SK-N-SH (cell line): ENCODE data around the gene CC2D1B. TPM values are rescaled to one million over a fixed set of nuclear protein-coding genes. Genes with fewer than 3 reads are reported as not detected.

Source experiments
- CTCF ChIA-PET: fragments of 300-600, 350-600 bp; formaldehyde crosslinking; extraction: SDS; loops from one replicate; lab custom pipeline; 2021; lab: Yijun Ruan, JAX
- POLR2A ChIA-PET: fragments of 350-600 bp; sonication (Branson Sonifier 250); formaldehyde crosslinking; extraction: SDS; loops from one replicate; lab custom pipeline; 2020; ENCODE audit warnings: antibody characterized with exemption, inconsistent platforms; lab: Yijun Ruan, JAX
- DNase-seq: peaks from one replicate; pipeline ENCODE4 v3.0.0; 2012
- H2AFZ ChIP-seq: fragments of 200-600 bp; sonication (generic); 2 replicates; pipeline ENCODE4 v1.8.1; 2016; ENCODE audit warnings: antibody characterized with exemption, mild to moderate bottlenecking, low read depth
- H3F3A ChIP-seq: fragments of 200-600 bp; sonication (generic); replicated peaks from 2 replicates; pipeline ENCODE3; 2016; ENCODE audit warnings: antibody characterized with exemption, mild to moderate bottlenecking; ENCODE audit not compliant: insufficient read depth
- H3K27ac ChIP-seq, 2 experiments: fragments of 200-500 bp in 1 of 2; fragments of 200-600 bp in 1 of 2; sonication (Bioruptor generic) in 1 of 2; sonication (generic), shearing (Covaris generic) in 1 of 2; 2 replicates each; pipeline versions ENCODE4 v1.5.1 to v1.6.1; 2014 to 2016; ENCODE audit warnings: low read depth in 2 of 2, inconsistent platforms in 1 of 2, low read length in 1 of 2, mild to moderate bottlenecking in 1 of 2, mixed read lengths in 1 of 2
- H3K27me3 ChIP-seq: fragments of 200-600 bp; sonication (generic), shearing (Covaris generic); 2 replicates; pipeline ENCODE4 v1.6.1; 2016; ENCODE audit warnings: mixed run types; ENCODE audit not compliant: insufficient read depth
- H3K36me3 ChIP-seq, 2 experiments: fragments of 200-500 bp in 1 of 2; fragments of 200-600 bp in 1 of 2; sonication (Bioruptor generic) in 1 of 2; sonication (generic) in 1 of 2; replicated peaks in 1 of 2; 2 replicates each; pipeline versions ENCODE3 to v1.5.1; 2014 to 2016; ENCODE audit warnings: low read length in 1 of 2, mild to moderate bottlenecking in 1 of 2; ENCODE audit not compliant: insufficient read depth in 2 of 2, control insufficient read depth in 1 of 2
- H3K4me1 ChIP-seq, 2 experiments: fragments of 200-500 bp in 1 of 2; fragments of 200-600 bp in 1 of 2; sonication (Bioruptor generic) in 1 of 2; sonication (generic), shearing (Covaris generic) in 1 of 2; 2 replicates each; pipeline versions ENCODE4 v1.5.1 to v1.6.1; 2014 to 2016; ENCODE audit warnings: low read depth in 1 of 2, low read length in 1 of 2, mixed run types in 1 of 2; ENCODE audit not compliant: insufficient read depth in 2 of 2, control insufficient read depth in 1 of 2
- H3K4me2 ChIP-seq: fragments of 200-600 bp; sonication (generic), shearing (Covaris generic); 2 replicates; pipeline ENCODE4 v1.6.1; 2017; ENCODE audit warnings: mixed run types
- H3K4me3 ChIP-seq, 2 experiments: fragments of 200-500 bp in 1 of 2; fragments of 200-600 bp in 1 of 2; sonication (Bioruptor generic) in 1 of 2; sonication (generic), shearing (Covaris generic) in 1 of 2; 2 replicates each; pipeline versions ENCODE4 v1.5.1 to v1.8.1; 2014 to 2016; ENCODE audit warnings: low read depth in 2 of 2, inconsistent platforms in 1 of 2, low read length in 1 of 2, mild to moderate bottlenecking in 1 of 2, mixed read lengths in 1 of 2, moderate library complexity in 1 of 2
- H3K79me2 ChIP-seq: fragments of 200-600 bp; sonication (generic); 2 replicates; pipeline ENCODE4 v1.8.1; 2017; ENCODE audit warnings: mild to moderate bottlenecking; ENCODE audit not compliant: insufficient read depth
- H3K9ac ChIP-seq: fragments of 200-600 bp; sonication (generic); 2 replicates; pipeline ENCODE4 v1.6.1; 2017; ENCODE audit warnings: mixed run types
- H3K9me2 ChIP-seq: fragments of 200-600 bp; sonication (generic); 2 replicates; pipeline ENCODE4 v1.6.1; 2017; ENCODE audit warnings: mixed run types
- H3K9me3 ChIP-seq: fragments of 200-600 bp; sonication (generic); 2 replicates; pipeline ENCODE4 v1.6.1; 2017; ENCODE audit warnings: mixed run types, mild to moderate bottlenecking, moderate library complexity
- H4K20me1 ChIP-seq: fragments of 200-600 bp; sonication (generic); 2 replicates; pipeline ENCODE4 v1.6.1; 2017; ENCODE audit warnings: mild to moderate bottlenecking, mixed run types; ENCODE audit not compliant: insufficient read depth
- CTCF ChIP-seq: fragments of 200-600 bp; sonication (generic); IDR thresholded peaks from 2 replicates; pipeline ENCODE4 v1.6.1; 2017; ENCODE audit warnings: antibody characterized with exemption, mild to moderate bottlenecking, moderate library complexity
- GABPA ChIP-seq: IDR thresholded peaks from 2 replicates; pipeline ENCODE4 v1.4.0; 2012; ENCODE audit warnings: low read depth, mild to moderate bottlenecking
- SIN3A ChIP-seq: IDR thresholded peaks from 2 replicates; pipeline ENCODE4 v1.6.1; 2012; ENCODE audit warnings: low read depth, mild to moderate bottlenecking, low read length, moderate library complexity, borderline replicate concordance
- ZBTB33 ChIP-seq: IDR thresholded peaks from 2 replicates; pipeline ENCODE4 v1.4.0; 2012; ENCODE audit warnings: low read depth, borderline replicate concordance
- WGBS: methylation state at CpG from one replicate; pipeline ENCODE4 v1.1.6; 2017; ENCODE audit warnings: low lambda C conversion rate; 5-methylcytosine and 5-hydroxymethylcytosine counted together
- polyA plus RNA-seq, 3 experiments: library from polyadenylated mRNA; depleted of rRNA; stranded (reverse); fragments of >200 nt; gene quantifications; 2 replicates each; pipeline ENCODE4 v1.2.3, GENCODE V29; 2012
- TF ChIP-seq, protein P1 (sequence below): IDR thresholded peaks from 2 replicates; pipeline ENCODE4 v1.6.1; 2012; ENCODE audit warnings: mild to moderate bottlenecking, low read depth, low read length, moderate library complexity

CC2D1B gene
- polyA plus RNA-seq, 1 of the 3 experiments (the other 2 are of a cell fraction): 18.7 TPM

DNA sequence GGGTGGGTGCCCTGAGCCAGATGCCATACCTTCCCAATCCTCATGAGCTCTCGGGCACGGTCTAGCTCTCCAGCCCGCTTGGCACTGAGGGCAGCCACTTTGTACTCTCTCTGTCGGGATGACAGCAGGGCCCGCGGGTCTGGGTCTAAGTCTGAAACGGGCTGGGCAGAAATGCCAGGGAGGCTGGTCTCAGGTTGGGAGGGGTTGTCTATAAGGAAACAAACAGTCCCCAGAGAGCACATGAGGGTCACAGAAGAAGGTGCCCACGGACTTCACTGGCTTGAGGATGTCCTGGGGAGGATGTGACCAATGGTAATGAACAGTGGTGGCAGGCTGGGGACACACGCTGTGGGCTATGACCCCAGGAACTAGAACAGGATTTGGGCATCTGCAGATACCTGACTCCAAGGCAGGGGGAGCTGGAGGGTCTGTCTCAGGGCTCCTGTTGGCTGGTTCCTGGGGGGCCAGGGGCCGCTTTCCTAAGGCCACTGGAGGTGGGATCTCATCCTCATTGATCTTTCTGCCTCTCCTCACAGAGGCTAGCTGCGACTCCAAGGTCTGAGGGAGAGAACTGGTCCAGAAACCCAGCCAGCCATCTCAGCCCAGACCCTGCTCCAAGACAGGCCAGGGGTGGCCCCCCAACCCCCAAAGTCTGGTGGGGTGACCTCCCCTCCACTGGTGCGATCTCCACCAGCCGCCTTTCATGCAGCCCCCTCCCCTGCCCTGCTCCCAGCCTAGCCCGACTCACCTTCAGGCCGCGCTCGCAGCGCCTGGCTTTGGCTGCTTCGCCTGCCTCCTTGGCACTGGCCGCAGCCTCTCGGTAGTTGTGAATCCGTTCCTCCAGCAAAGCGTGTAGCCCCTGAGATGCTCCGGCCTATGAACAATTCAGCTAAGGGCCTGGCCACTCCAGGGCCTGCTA is 6.1 kb downstream of the CC2D1B start:
- peak; percentile 38 for DNase-seq
- Histone ChIP-seq H3K9me3 (no peaks in the 10 kb centered on the region), H3K27me3 (no peaks in the 10 kb centered on the region), H3K4me2 (no peak overlapping the region), H3F3A (no peaks in the 10 kb centered on the region), H3K4me1 (peaks cover 0 to 9% of the 10 kb centered on the region in 2 experiments; a peak in 3 of 4 replicates), H3K9me2 (no peaks in the 10 kb centered on the region), H3K9ac (no peak overlapping the region), H3K4me3 (no peak overlapping the region), H4K20me1 (peaks cover 6% of the 10 kb centered on the region; the same call in 1 of the 2 replicates), H3K79me2 (peaks cover 34% of the 10 kb centered on the region), H2AFZ (no peak overlapping the region), H3K36me3 (peaks cover 16 to 82% of the 10 kb centered on the region in 2 experiments), H3K27ac (no peak overlapping the region)
- ChIA-PET POLR2A (interaction anchor here (0.8 kb wide), 1 partner anchor 9 kb away, joined by 3 read pairs; no protein-coding TSS in a partner anchor), CTCF (interaction anchor here (2.4 to 2.7 kb wide), 2 partner anchors 9 to 11 kb away, joined by 9 to 12 read pairs; no protein-coding TSS in a partner anchor)
- WGBS: 97% methylated on average over 22 of the region's 24 CpGs
- TF ChIP-seq, protein P1, sequence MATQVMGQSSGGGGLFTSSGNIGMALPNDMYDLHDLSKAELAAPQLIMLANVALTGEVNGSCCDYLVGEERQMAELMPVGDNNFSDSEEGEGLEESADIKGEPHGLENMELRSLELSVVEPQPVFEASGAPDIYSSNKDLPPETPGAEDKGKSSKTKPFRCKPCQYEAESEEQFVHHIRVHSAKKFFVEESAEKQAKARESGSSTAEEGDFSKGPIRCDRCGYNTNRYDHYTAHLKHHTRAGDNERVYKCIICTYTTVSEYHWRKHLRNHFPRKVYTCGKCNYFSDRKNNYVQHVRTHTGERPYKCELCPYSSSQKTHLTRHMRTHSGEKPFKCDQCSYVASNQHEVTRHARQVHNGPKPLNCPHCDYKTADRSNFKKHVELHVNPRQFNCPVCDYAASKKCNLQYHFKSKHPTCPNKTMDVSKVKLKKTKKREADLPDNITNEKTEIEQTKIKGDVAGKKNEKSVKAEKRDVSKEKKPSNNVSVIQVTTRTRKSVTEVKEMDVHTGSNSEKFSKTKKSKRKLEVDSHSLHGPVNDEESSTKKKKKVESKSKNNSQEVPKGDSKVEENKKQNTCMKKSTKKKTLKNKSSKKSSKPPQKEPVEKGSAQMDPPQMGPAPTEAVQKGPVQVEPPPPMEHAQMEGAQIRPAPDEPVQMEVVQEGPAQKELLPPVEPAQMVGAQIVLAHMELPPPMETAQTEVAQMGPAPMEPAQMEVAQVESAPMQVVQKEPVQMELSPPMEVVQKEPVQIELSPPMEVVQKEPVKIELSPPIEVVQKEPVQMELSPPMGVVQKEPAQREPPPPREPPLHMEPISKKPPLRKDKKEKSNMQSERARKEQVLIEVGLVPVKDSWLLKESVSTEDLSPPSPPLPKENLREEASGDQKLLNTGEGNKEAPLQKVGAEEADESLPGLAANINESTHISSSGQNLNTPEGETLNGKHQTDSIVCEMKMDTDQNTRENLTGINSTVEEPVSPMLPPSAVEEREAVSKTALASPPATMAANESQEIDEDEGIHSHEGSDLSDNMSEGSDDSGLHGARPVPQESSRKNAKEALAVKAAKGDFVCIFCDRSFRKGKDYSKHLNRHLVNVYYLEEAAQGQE: no peak
- TF ChIP-seq CTCF: 0 out of 2 replicates have a peak, but pooled peaks have one; percentile 8
- TF ChIP-seq GABPA: no peak

- H3K9ac ChIP-seq: no peak overlapping the region
- H3K36me3 ChIP-seq: peaks cover 20 to 89% of the 10 kb centered on the region in 2 experiments
- no peaks in the 10 kb centered on the region for H3K9me2 ChIP-seq
- H3K4me1 ChIP-seq: no peaks in the 10 kb centered on the region; a peak in 1 of 4 replicates
- H3K79me2 ChIP-seq: peaks cover 25% of the 10 kb centered on the region
- no peak for DNase-seq
- POLR2A ChIA-PET: interaction anchor here (0.8 kb wide), 1 partner anchor 8 kb away, joined by 3 read pairs; no protein-coding TSS in a partner anchor
- no peak overlapping the region for H3K4me2 ChIP-seq
- H4K20me1 ChIP-seq: no peaks in the 10 kb centered on the region
- TF ChIP-seq SIN3A (no peak), ZBTB33 (no peak)
- TF ChIP-seq, all 33 proteins: peak for 0
- no peak overlapping the region for H3K4me3 ChIP-seq
- CTCF ChIA-PET: interaction anchor here (2.4 kb wide), 1 partner anchor 8 kb away, joined by 9 read pairs; no protein-coding TSS in a partner anchor
- H3F3A ChIP-seq: no peaks in the 10 kb centered on the region
- WGBS: 94% methylated on average over 11 of the region's 18 CpGs
- no peak overlapping the region for H3K27ac ChIP-seq
- no peaks in the 10 kb centered on the region for H3K27me3 ChIP-seq
- H3K9me3 ChIP-seq: no peaks in the 10 kb centered on the region
- H2AFZ ChIP-seq: no peak overlapping the region
Measured at GRCh38 chr1:52358851-52359497, 7.0 kb downstream of the CC2D1B start.
